Mesendoderm (in vitro differentiated cells): ENCODE measurements around the gene AKAP1.
A peak's percentile ranks its signal among the peaks of the same experiment; 100 is the strongest.

Source experiments
- DNase-seq: peaks from one replicate; pipeline ENCODE4 v3.0.0; 2013
- H2AK5ac ChIP-seq: 2 replicates; pipeline ENCODE4 v1.6.1; 2013; ENCODE audit warnings: low read length, inconsistent platforms
- H2BK120ac ChIP-seq: 2 replicates; pipeline ENCODE4 v1.6.1; 2013; ENCODE audit warnings: low read depth, mild to moderate bottlenecking, low read length, moderate library complexity, mixed read lengths
- H2BK15ac ChIP-seq: replicated peaks from 2 replicates; pipeline ENCODE4 v1.6.1; 2013; ENCODE audit warnings: low read depth, mild to moderate bottlenecking, moderate library complexity
- H2BK5ac ChIP-seq: 2 replicates; pipeline ENCODE4 v1.6.1; 2013; ENCODE audit warnings: low read length, inconsistent platforms
- H3K18ac ChIP-seq: 2 replicates; pipeline ENCODE4 v1.6.1; 2013; ENCODE audit warnings: mild to moderate bottlenecking, low read length, mixed read lengths
- H3K23ac ChIP-seq: one replicate; pipeline ENCODE4 v1.6.1; 2013; ENCODE audit warnings: low read length
- H3K27ac ChIP-seq: 2 replicates; pipeline ENCODE4 v1.5.1; 2013; ENCODE audit warnings: low read depth, mild to moderate bottlenecking, inconsistent platforms, low read length, moderate library complexity
- H3K27me3 ChIP-seq: 2 replicates; pipeline ENCODE4 v1.6.1; 2013; ENCODE audit warnings: low read length, control low read depth, mild to moderate bottlenecking, inconsistent platforms; ENCODE audit not compliant: insufficient read depth, poor library complexity
- H3K36me3 ChIP-seq: 2 replicates; pipeline ENCODE4 v1.6.1; 2013; ENCODE audit warnings: low read length, inconsistent platforms; ENCODE audit not compliant: control insufficient read depth, insufficient read depth
- H3K4ac ChIP-seq: one replicate; pipeline ENCODE4 v1.6.1; 2013; ENCODE audit warnings: low read depth, mild to moderate bottlenecking, low read length, moderate library complexity
- H3K4me1 ChIP-seq: 2 replicates; pipeline ENCODE4 v1.6.1; 2013; ENCODE audit warnings: low read depth, low read length, inconsistent platforms; ENCODE audit not compliant: control insufficient read depth
- H3K4me2 ChIP-seq: 2 replicates; pipeline ENCODE4 v1.6.1; 2013; ENCODE audit warnings: low read length
- H3K4me3 ChIP-seq: 2 replicates; pipeline ENCODE4 v1.5.1; 2013; ENCODE audit warnings: mild to moderate bottlenecking, low read length
- H3K56ac ChIP-seq: one replicate; pipeline ENCODE4 v1.6.1; 2013; ENCODE audit warnings: low read length
- H3K79me1 ChIP-seq: 2 replicates; pipeline ENCODE4 v1.6.1; 2013; ENCODE audit warnings: low read length, inconsistent platforms
- H3K79me2 ChIP-seq: 2 replicates; pipeline ENCODE4 v1.6.1; 2013; ENCODE audit warnings: mild to moderate bottlenecking, low read length; ENCODE audit not compliant: control insufficient read depth, insufficient read depth
- H3K9ac ChIP-seq: 2 replicates; pipeline ENCODE4 v1.6.1; 2013; ENCODE audit warnings: low read length, inconsistent platforms
- H4K5ac ChIP-seq: one replicate; pipeline ENCODE4 v1.6.1; 2013; ENCODE audit warnings: low read length
- H4K8ac ChIP-seq: one replicate; pipeline ENCODE4 v1.6.1; 2013; ENCODE audit warnings: low read depth, mild to moderate bottlenecking, control low read depth, low read length, moderate library complexity
- WGBS: extraction: QIAGEN DNeasy Blood & Tissue Kit; methylation state at CpG from one replicate; pipeline ENCODE4 v1.1.7; 2013; ENCODE audit warnings: low lambda C conversion rate, missing lambda C conversion rate; ENCODE audit not compliant: insufficient coverage; ENCODE audit errors: extremely low coverage; 5-methylcytosine and 5-hydroxymethylcytosine counted together

AKAP1 gene

DNA sequence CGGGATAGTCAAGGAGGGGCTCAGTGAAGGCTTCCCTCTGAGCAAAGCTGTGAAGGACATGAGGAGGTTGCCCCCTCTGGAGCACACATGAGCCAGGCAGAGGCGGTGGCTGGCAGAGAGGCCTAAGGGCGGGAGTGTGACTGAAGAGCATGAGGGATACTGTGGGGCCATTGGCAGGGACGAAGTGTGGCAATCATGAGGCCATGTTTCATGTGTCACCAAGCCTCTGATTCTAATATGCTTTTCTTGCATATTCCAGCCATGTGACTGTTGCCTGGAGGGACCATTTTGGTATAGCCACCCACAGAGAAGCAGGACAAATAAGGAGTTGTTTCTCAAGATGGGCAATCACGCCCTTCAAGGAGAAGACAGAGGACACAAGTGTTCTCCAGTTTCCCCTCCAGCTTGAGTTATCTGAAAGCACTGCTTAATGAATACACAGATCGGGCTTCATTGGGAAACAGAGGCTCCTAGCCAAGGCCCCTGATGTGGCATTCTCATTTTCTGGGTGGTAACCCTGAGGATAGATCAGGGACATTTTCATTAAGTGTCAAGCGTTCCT lies 68.0 kb downstream of the AKAP1 start:
- no peak overlapping the region for H2BK120ac ChIP-seq
- H3K27ac ChIP-seq: no peak overlapping the region
- DNase-seq: no peak
- WGBS: no CpG with 5 or more reads among the region's 7 CpGs
- no peaks in the 10 kb centered on the region for H3K79me2 ChIP-seq
- no peak overlapping the region for H4K8ac ChIP-seq
- H3K27me3 ChIP-seq: no peaks in the 10 kb centered on the region
- H3K56ac ChIP-seq: no peak overlapping the region
- H3K4me3 ChIP-seq: no peak overlapping the region
- H3K79me1 ChIP-seq: no peaks in the 10 kb centered on the region
- no peak overlapping the region for H3K4me2 ChIP-seq
- no peak overlapping the region for H4K5ac ChIP-seq
- H3K4ac ChIP-seq: no peak overlapping the region
- no peak overlapping the region for H3K18ac ChIP-seq
- no peaks in the 10 kb centered on the region for H3K4me1 ChIP-seq
- no peaks in the 10 kb centered on the region for H3K36me3 ChIP-seq
- H2BK15ac ChIP-seq: no peak overlapping the region
- H3K9ac ChIP-seq: no peak overlapping the region
- H2BK5ac ChIP-seq: no peak overlapping the region
- no peak overlapping the region for H2AK5ac ChIP-seq
- H3K23ac ChIP-seq: no peak overlapping the region

DNA sequence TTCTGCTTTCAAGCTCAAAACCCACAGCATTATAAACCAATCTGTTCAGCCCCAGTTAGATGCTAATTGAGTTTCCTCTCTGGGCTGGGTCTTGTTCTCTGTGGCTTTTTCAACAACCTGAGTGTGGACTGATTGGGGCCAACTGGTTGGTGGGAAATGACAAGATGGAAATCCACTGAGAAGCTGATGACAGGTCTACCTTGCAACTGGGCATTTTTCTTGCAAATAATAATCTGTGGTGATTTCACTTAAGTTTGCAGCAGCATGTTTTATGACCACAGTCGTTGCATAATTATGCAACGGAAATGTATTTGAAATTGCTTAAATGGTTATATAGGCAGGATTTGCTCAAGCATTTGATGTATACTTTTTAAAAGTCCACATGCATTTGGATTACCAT lies 69.9 kb downstream of the AKAP1 start:
- H2BK5ac ChIP-seq: no peak overlapping the region
- no peak overlapping the region for H2BK15ac ChIP-seq
- H4K5ac ChIP-seq: no peak overlapping the region
- no peak overlapping the region for H3K56ac ChIP-seq
- H3K18ac ChIP-seq: no peak overlapping the region
- no peak overlapping the region for H3K23ac ChIP-seq
- no peak overlapping the region for H4K8ac ChIP-seq
- H3K4me3 ChIP-seq: no peak overlapping the region
- H3K4ac ChIP-seq: no peak overlapping the region
- H3K36me3 ChIP-seq: no peaks in the 10 kb centered on the region
- no peaks in the 10 kb centered on the region for H3K27me3 ChIP-seq
- no peaks in the 10 kb centered on the region for H3K79me1 ChIP-seq
- no peak overlapping the region for H3K27ac ChIP-seq
- no peak overlapping the region for H2AK5ac ChIP-seq
- H3K79me2 ChIP-seq: no peaks in the 10 kb centered on the region
- WGBS: no CpG with 5 or more reads among the region's 2 CpGs
- no peak overlapping the region for H2BK120ac ChIP-seq
- H3K4me2 ChIP-seq: no peak overlapping the region
- no peaks in the 10 kb centered on the region for H3K4me1 ChIP-seq
- H3K9ac ChIP-seq: no peak overlapping the region
- DNase-seq: no peak

DNA sequence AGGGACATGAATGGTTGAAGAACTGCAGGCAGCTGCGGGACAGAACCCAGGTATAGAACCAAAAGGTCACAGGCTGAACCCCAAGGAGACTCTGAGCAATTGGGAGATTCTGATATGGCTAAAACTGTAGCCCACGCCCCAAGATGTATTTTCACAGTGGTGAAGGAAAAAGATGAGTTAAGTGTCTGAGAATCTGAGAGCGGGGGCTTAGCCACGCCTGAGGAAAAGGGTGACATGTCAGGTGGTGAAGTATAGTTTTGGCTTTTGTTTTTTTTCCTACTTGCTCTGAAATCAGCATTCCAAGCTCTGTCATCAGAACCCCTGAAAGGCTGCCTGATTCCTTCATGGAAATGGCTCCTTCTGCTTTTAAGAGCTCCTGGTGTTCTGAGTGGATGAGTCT lies 73.3 kb downstream of the AKAP1 start:
- H3K18ac ChIP-seq: no peak overlapping the region
- no peak overlapping the region for H2BK5ac ChIP-seq
- no peak overlapping the region for H3K4me3 ChIP-seq
- no peak overlapping the region for H4K5ac ChIP-seq
- H3K27me3 ChIP-seq: no peaks in the 10 kb centered on the region
- no peak overlapping the region for H3K4ac ChIP-seq
- H3K56ac ChIP-seq: no peak overlapping the region
- no peak overlapping the region for H3K4me2 ChIP-seq
- H3K9ac ChIP-seq: no peak overlapping the region
- H3K4me1 ChIP-seq: no peaks in the 10 kb centered on the region
- peak; percentile 68 for DNase-seq
- H3K79me2 ChIP-seq: no peaks in the 10 kb centered on the region
- H3K79me1 ChIP-seq: no peaks in the 10 kb centered on the region
- H2BK120ac ChIP-seq: no peak overlapping the region
- no peak overlapping the region for H2AK5ac ChIP-seq
- H3K36me3 ChIP-seq: no peaks in the 10 kb centered on the region
- peak overlapping the region; percentile 39 for H4K8ac ChIP-seq
- no CpG with 5 or more reads among the region's 4 CpGs for WGBS
- H3K27ac ChIP-seq: no peak overlapping the region
- no peak overlapping the region for H2BK15ac ChIP-seq
- no peak overlapping the region for H3K23ac ChIP-seq

DNA sequence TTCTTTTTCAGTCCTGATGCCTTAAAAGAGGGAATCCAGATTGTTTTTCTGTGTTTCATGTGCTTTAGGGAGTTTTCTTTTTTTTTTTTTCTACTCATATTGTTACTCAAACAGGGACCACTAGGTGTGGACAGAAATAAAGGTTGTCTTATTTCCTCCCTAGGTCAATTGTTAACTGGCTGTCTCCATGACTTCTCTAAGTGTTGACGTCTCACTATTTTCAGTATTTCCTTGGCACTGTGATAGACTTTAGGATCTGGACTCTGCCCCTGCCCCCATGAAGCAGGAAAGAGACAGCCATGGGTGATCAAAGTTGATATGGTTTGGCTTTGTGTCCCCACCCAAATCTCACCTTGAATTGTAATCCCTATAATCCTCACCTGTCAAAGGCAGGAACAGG lies 73.7 kb downstream of the AKAP1 start:
- H2BK5ac ChIP-seq: no peak overlapping the region
- H2AK5ac ChIP-seq: no peak overlapping the region
- H3K4me3 ChIP-seq: no peak overlapping the region
- no peak overlapping the region for H3K9ac ChIP-seq
- no peak overlapping the region for H3K56ac ChIP-seq
- DNase-seq: no peak
- no peaks in the 10 kb centered on the region for H3K36me3 ChIP-seq
- H2BK15ac ChIP-seq: no peak overlapping the region
- no peaks in the 10 kb centered on the region for H3K4me1 ChIP-seq
- no peaks in the 10 kb centered on the region for H3K27me3 ChIP-seq
- no peak overlapping the region for H4K8ac ChIP-seq
- no peaks in the 10 kb centered on the region for H3K79me1 ChIP-seq
- H3K4ac ChIP-seq: no peak overlapping the region
- H3K4me2 ChIP-seq: no peak overlapping the region
- H4K5ac ChIP-seq: no peak overlapping the region
- no CpG with 5 or more reads among the region's 1 CpG for WGBS
- no peak overlapping the region for H3K23ac ChIP-seq
- H3K18ac ChIP-seq: no peak overlapping the region
- H3K79me2 ChIP-seq: no peaks in the 10 kb centered on the region
- H2BK120ac ChIP-seq: no peak overlapping the region
- no peak overlapping the region for H3K27ac ChIP-seq

DNA sequence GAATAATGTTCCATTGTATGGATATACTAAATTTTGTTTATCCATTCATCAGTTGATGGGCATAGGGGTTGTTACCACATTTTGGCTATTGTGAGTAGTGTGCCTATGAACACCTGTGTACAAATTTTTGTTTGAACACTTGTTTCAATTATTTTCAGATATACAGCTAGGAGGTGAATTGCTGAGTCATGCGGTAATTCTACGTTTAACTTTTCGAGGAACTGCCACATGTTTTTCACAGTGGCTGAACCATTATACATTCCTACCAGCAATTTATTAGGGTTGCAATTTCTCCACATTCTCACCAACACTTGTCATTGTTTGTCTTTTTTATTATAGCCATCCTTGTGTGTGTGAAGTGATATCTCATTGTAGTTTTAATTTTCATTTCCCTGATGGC lies 75.6 kb downstream of the AKAP1 start:
- Histone ChIP-seq H3K56ac (no peak overlapping the region), H3K4me3 (no peak overlapping the region), H3K23ac (no peak overlapping the region), H4K5ac (no peak overlapping the region), H2BK120ac (no peak overlapping the region), H3K9ac (no peak overlapping the region), H4K8ac (no peak overlapping the region), H2BK15ac (no peak overlapping the region), H3K4ac (no peak overlapping the region), H3K36me3 (no peaks in the 10 kb centered on the region), H2AK5ac (no peak overlapping the region), H3K79me2 (no peaks in the 10 kb centered on the region), H3K18ac (no peak overlapping the region), H2BK5ac (no peak overlapping the region), H3K4me1 (no peaks in the 10 kb centered on the region), H3K4me2 (no peak overlapping the region), H3K27me3 (no peaks in the 10 kb centered on the region), H3K27ac (no peak overlapping the region), H3K79me1 (no peaks in the 10 kb centered on the region)
- no peak for DNase-seq
- WGBS: no CpG with 5 or more reads among the region's 3 CpGs

DNA sequence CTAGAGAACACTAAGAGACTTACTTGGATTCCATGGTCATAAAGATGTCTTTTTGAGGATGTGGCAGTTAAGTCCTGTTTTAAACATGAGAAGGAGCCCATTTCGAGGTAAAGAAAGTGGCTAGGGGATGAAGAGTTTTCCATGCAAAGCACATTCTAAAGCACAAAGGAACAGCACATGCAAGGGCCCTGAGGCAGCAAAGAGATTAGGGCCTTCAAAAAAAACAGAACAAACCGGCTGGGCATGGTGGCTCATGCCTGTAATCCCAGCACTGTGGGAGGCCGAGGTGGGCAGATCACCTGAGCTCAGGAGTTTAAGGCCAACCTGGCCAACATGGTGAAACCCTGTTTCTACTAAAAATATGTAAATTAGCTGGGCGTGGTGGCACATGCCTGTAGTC lies 79.8 kb downstream of the AKAP1 start:
- no peak overlapping the region for H3K4me3 ChIP-seq
- no CpG with 5 or more reads among the region's 4 CpGs for WGBS
- no peak overlapping the region for H4K8ac ChIP-seq
- H3K56ac ChIP-seq: no peak overlapping the region
- H2BK5ac ChIP-seq: no peak overlapping the region
- H3K36me3 ChIP-seq: no peaks in the 10 kb centered on the region
- H2BK15ac ChIP-seq: no peak overlapping the region
- H3K79me1 ChIP-seq: no peaks in the 10 kb centered on the region
- H2BK120ac ChIP-seq: no peak overlapping the region
- no peak overlapping the region for H2AK5ac ChIP-seq
- H3K27me3 ChIP-seq: no peaks in the 10 kb centered on the region
- H4K5ac ChIP-seq: no peak overlapping the region
- no peak overlapping the region for H3K18ac ChIP-seq
- no peak overlapping the region for H3K9ac ChIP-seq
- H3K4ac ChIP-seq: no peak overlapping the region
- no peak for DNase-seq
- no peak overlapping the region for H3K23ac ChIP-seq
- H3K27ac ChIP-seq: no peak overlapping the region
- H3K4me2 ChIP-seq: no peak overlapping the region
- no peaks in the 10 kb centered on the region for H3K79me2 ChIP-seq
- no peaks in the 10 kb centered on the region for H3K4me1 ChIP-seq
